SU-DHL-6 (cell line): ENCODE results near the gene CDH22.

Experiments
- H2AFZ ChIP-seq: fragments of 200-600 bp; sonication (generic); 2 replicates; pipeline ENCODE4 v1.6.1; 2014; ENCODE audit warnings: low read depth, mild to moderate bottlenecking, moderate library complexity, mixed read lengths, antibody characterized with exemption, low read length; ENCODE audit not compliant: severe bottlenecking
- H3F3A ChIP-seq: fragments of 200-600 bp; shearing (Covaris generic); 2 replicates; pipeline ENCODE4 v1.6.0; 2016; ENCODE audit warnings: antibody characterized with exemption, mild to moderate bottlenecking; ENCODE audit not compliant: insufficient read depth
- H3K27ac ChIP-seq: fragments of 200-600 bp; sonication (generic); 2 replicates; pipeline ENCODE4 v1.5.1; 2016; ENCODE audit warnings: low read depth, mild to moderate bottlenecking, low read length, moderate library complexity, mixed read lengths
- H3K27me3 ChIP-seq: fragments of 200-600 bp; sonication (generic), shearing (Covaris generic); 2 replicates; pipeline ENCODE4 v1.6.0; 2014; ENCODE audit warnings: mild to moderate bottlenecking, low read length
- H3K36me3 ChIP-seq: fragments of 200-600 bp; sonication (generic); 2 replicates; pipeline ENCODE4 v1.6.1; 2014; ENCODE audit warnings: mild to moderate bottlenecking, low read length, mixed read lengths
- H3K4me2 ChIP-seq: fragments of 300-600, 200-600 bp; shearing (Covaris generic), sonication (generic); 2 replicates; pipeline ENCODE4 v1.6.0; 2014; ENCODE audit warnings: low read length, low read depth, mild to moderate bottlenecking; ENCODE audit not compliant: poor library complexity, severe bottlenecking
- H3K4me3 ChIP-seq: fragments of 200-600 bp; sonication (generic); 2 replicates; pipeline ENCODE4 v1.5.1; 2014; ENCODE audit warnings: antibody characterized with exemption, low read length, mild to moderate bottlenecking, mixed read lengths; ENCODE audit not compliant: insufficient read depth, poor library complexity, severe bottlenecking
- H3K79me2 ChIP-seq: fragments of 200-600 bp; sonication (generic); 2 replicates; pipeline ENCODE4 v1.6.1; 2014; ENCODE audit warnings: mild to moderate bottlenecking, low read length, moderate library complexity; ENCODE audit not compliant: insufficient read depth
- H3K9ac ChIP-seq: fragments of 200-600 bp; sonication (generic); 2 replicates; pipeline ENCODE4 v1.7.0; 2014; ENCODE audit warnings: mild to moderate bottlenecking, low read length
- H3K9me2 ChIP-seq: fragments of 200-600 bp; sonication (generic); replicated peaks from 2 replicates; pipeline ENCODE4 v1.6.1; 2014; ENCODE audit warnings: low read length; ENCODE audit not compliant: insufficient read depth
- H3K9me3 ChIP-seq: fragments of 200-600 bp; sonication (generic); 2 replicates; pipeline ENCODE4 v1.6.1; 2014; ENCODE audit warnings: low read length, mixed read lengths; ENCODE audit not compliant: insufficient read depth
- H4K20me1 ChIP-seq: fragments of 200-600 bp; sonication (generic); 2 replicates; pipeline ENCODE4 v1.6.1; 2014; ENCODE audit warnings: low read depth, mild to moderate bottlenecking, antibody characterized with exemption, low read length, moderate library complexity, mixed read lengths
- EZH2phosphoT487 ChIP-seq: fragments of 200-600 bp; sonication (generic), shearing (Covaris generic); conservative IDR thresholded peaks from 2 replicates; pipeline ENCODE4 v1.6.1; 2018; ENCODE audit warnings: mild to moderate bottlenecking, antibody characterized with exemption, low read length, moderate library complexity, mixed read lengths
- TF ChIP-seq, protein P1 (sequence below): fragments of 200-600 bp; sonication (generic); IDR thresholded peaks from one replicate; pipeline ENCODE4 v1.5.1; 2017; ENCODE audit warnings: antibody characterized with exemption, mild to moderate bottlenecking, low read length, moderate library complexity; ENCODE audit not compliant: insufficient read depth, poor library complexity, severe bottlenecking

The CDH22 gene

DNA sequence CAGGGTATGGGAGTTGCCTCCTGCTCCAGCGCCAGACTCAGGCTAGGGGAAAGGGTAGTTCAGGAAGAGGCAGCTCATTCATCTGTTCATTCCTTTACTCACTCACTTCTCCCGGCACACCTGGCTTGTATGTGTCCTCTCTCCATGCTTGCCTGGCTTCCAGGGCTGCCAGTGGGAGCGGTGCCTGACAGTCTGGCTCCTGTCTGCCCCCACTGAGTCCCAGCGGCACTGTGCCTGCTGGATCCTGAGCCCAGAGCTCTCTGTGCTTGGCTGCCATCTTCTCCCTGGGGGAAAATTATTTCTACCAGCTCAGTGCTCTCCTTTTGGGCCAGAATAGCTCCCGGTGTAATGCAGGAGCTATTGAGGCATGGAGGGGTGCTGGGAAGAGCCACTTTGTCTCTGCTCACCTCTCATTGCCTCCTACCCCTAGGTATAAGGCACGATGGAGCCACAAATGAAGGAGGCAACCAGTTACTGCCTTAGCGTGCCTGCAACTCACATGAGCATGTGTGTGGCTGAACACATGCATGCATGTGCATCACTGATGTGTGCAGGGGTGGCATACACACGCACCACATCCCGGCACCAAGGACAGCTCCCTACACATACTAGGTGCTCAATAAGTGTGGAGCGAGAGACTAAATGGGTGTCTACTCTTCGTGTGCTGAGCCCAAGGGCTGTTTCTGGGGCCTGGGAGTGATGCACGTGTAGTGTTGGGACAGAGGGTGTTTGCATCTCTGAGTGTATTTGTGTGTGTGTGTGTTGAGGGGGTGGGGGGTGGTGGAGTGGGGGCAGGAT, 46.6 kb downstream of the CDH22 start:
- no peaks in the 10 kb centered on the region for H3K9me2 ChIP-seq
- H3K9me3 ChIP-seq, result no peaks in the 10 kb centered on the region
- H3K4me3 ChIP-seq, result no peak overlapping the region
- no peaks in the 10 kb centered on the region for H3F3A ChIP-seq
- no peaks in the 10 kb centered on the region for H4K20me1 ChIP-seq
- H3K9ac ChIP-seq, result no peak overlapping the region
- no peak overlapping the region for H3K4me2 ChIP-seq
- no peak overlapping the region for H2AFZ ChIP-seq
- H3K36me3 ChIP-seq, result no peaks in the 10 kb centered on the region
- TF ChIP-seq, protein P1, sequence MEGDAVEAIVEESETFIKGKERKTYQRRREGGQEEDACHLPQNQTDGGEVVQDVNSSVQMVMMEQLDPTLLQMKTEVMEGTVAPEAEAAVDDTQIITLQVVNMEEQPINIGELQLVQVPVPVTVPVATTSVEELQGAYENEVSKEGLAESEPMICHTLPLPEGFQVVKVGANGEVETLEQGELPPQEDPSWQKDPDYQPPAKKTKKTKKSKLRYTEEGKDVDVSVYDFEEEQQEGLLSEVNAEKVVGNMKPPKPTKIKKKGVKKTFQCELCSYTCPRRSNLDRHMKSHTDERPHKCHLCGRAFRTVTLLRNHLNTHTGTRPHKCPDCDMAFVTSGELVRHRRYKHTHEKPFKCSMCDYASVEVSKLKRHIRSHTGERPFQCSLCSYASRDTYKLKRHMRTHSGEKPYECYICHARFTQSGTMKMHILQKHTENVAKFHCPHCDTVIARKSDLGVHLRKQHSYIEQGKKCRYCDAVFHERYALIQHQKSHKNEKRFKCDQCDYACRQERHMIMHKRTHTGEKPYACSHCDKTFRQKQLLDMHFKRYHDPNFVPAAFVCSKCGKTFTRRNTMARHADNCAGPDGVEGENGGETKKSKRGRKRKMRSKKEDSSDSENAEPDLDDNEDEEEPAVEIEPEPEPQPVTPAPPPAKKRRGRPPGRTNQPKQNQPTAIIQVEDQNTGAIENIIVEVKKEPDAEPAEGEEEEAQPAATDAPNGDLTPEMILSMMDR, result no peak
- no peak for TF ChIP-seq EZH2phosphoT487
- H3K27me3 ChIP-seq, result no peaks in the 10 kb centered on the region
- H3K79me2 ChIP-seq, result no peaks in the 10 kb centered on the region
- H3K27ac ChIP-seq, result no peak overlapping the region

DNA sequence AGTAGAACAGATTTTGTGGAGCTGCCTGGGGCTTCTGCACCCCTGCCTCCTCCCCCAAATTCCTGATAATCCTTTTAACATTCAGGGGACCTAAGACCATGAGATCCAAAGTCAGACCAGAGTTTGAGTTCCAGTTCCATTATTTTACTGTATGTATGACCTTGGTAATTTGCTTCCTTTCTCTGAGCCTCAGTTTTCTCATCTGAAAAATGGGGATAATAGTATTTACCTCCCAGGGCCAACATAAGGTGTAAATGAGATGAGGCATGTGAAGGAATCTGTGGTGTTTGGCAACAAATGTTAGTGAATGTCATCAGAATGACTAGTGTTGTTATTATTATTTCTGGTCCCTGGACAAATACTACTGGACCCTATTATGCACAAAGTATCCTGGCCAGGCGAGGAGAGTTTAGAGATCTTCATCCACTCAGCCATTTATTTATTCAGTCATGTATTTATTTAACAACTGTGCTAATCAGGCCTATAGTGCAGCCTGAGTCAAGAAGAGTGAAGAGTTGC, 47.3 kb downstream of the CDH22 start:
- Histone ChIP-seq H3K4me3 (no peak overlapping the region), H4K20me1 (no peaks in the 10 kb centered on the region), H3F3A (no peaks in the 10 kb centered on the region), H3K9me3 (no peaks in the 10 kb centered on the region), H3K27ac (no peak overlapping the region), H3K9ac (no peak overlapping the region), H3K4me2 (no peak overlapping the region), H3K9me2 (no peaks in the 10 kb centered on the region), H3K36me3 (no peaks in the 10 kb centered on the region), H3K27me3 (no peaks in the 10 kb centered on the region), H3K79me2 (no peaks in the 10 kb centered on the region), H2AFZ (no peak overlapping the region)
- TF ChIP-seq, protein P1, result no peak
- no peak for TF ChIP-seq EZH2phosphoT487

DNA sequence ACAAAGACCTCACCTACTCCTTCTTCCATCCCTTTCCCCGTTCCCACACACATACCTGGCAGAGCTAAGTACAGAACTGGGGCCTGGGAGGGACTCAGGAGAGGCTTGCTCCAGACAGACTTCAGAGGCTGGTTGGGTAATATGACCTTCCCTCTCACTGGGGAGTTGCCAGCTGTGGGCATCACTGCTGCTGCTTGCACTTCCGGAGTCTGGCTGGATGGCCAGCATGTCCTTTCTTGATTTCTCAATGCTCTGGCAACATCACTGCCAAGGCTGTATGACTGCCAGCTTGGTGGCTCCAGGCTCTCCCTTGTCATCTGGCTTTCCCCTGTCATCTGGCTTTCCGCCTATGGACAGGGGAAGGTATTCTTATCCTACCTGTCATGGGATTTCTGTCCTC, 47.8 kb downstream of the CDH22 start:
- no peak overlapping the region for H3K27ac ChIP-seq
- no peak overlapping the region for H2AFZ ChIP-seq
- no peaks in the 10 kb centered on the region for H3K9me3 ChIP-seq
- no peaks in the 10 kb centered on the region for H3K36me3 ChIP-seq
- no peak for TF ChIP-seq EZH2phosphoT487
- TF ChIP-seq, protein P1, result no peak
- H3K4me3 ChIP-seq, result no peak overlapping the region
- no peaks in the 10 kb centered on the region for H3K9me2 ChIP-seq
- H3K9ac ChIP-seq, result no peak overlapping the region
- H3K79me2 ChIP-seq, result no peaks in the 10 kb centered on the region
- no peaks in the 10 kb centered on the region for H4K20me1 ChIP-seq
- H3F3A ChIP-seq, result no peaks in the 10 kb centered on the region
- H3K27me3 ChIP-seq, result no peaks in the 10 kb centered on the region
- H3K4me2 ChIP-seq, result no peak overlapping the region
